Astrocyte of the cerebellum (primary cell): ENCODE measurements around the gene EFNB3.

Experiments used
- DNase-seq: peaks from one replicate; pipeline ENCODE4 v3.0.0-alpha.2; 2011; ENCODE audit warnings: low read depth
- H3K4me3 ChIP-seq: 2 replicates; pipeline ENCODE4 v1.5.1; 2011; ENCODE audit warnings: mild to moderate bottlenecking, low read depth, low read length, moderate library complexity
- CTCF ChIP-seq: IDR thresholded peaks from 2 replicates; pipeline ENCODE4 v1.5.1; 2012; ENCODE audit warnings: low read length, low read depth, moderate library complexity, mild to moderate bottlenecking; ENCODE audit errors: missing control alignments
- in situ Hi-C: cut with HindIII; loops from 2 replicates; pipeline ENCODE4 v1.10.0; 2017; ENCODE audit warnings: low sequenced_read_pairs

EFNB3 gene

GRCh38 chr17:7707858-7708750 lies 3.1 kb downstream of the EFNB3 start:
- in situ Hi-C loops = no loop called here
- no peak overlapping the region for H3K4me3 ChIP-seq
- DNase-seq = no peak
- TF ChIP-seq CTCF = no peak

GRCh38 chr17:7709031-7709430 lies 4.0 kb downstream of the EFNB3 start:
- in situ Hi-C loops = no loop called here
- TF ChIP-seq CTCF = no peak
- H3K4me3 ChIP-seq = no peak overlapping the region
- no peak for DNase-seq

- no peak for DNase-seq
- no peak for TF ChIP-seq CTCF
- H3K4me3 ChIP-seq = no peak overlapping the region
- in situ Hi-C loops = no loop called here
These were observed 5.3 kb downstream of the EFNB3 start for GRCh38 chr17:7710301-7710700.

DNA sequence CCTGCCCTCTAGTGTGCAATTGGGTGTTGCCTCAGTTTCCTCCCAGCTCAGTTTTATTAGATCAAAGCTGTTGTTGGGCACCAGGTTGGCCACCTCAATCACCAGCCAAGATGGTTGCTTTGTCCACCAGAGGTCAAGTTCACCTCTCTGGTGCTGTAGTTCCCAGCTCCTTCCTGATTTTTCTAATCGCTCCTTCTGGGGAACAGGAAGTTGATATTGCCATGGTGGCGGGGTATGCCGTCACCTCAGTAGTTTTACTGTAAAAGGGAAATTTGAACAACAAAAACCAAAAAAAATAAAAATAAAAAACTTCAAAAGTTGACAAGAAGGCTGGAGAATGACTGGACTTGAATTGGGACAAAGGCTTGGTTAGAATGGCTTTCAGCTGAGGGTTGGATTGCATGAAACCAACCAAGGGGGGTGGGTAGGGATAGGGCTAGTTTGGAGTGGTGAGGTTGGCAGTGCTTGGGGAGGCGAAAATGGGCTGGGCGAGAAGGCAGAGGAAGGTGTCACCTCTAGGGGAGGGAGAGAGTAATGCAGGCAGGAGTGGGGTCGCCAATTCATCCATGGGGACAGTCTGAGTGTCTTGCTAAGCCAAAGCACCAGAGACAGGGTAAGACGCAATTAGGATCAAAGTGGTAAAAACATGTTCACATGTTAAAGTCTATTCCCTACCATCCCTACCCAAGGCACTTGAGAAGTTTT lies 6.2 kb downstream of the EFNB3 start:
- TF ChIP-seq CTCF = no peak
- in situ Hi-C loops = no loop called here
- H3K4me3 ChIP-seq = no peak overlapping the region
- no peak for DNase-seq

GRCh38 chr17:7712111-7712771 lies 7.2 kb downstream of the EFNB3 start:
- TF ChIP-seq CTCF = no peak
- no peak for DNase-seq
- in situ Hi-C loops = no loop called here
- no peak overlapping the region for H3K4me3 ChIP-seq

GRCh38 chr17:7713782-7714181 lies 8.8 kb downstream of the EFNB3 start:
- no peak for DNase-seq
- in situ Hi-C loops = no loop called here
- no peak overlapping the region for H3K4me3 ChIP-seq
- no peak for TF ChIP-seq CTCF
